Activated CD8-positive, alpha-beta T cell treated with anti-CD3 and anti-CD28 coated beads, Interleukin-2, amount 10 ng/mL, durations not matched to agents 7 days and 5 days (primary cell): ENCODE data around the gene CD58. TPM values are rescaled to one million over a fixed set of nuclear protein-coding genes. Genes with fewer than 3 reads are reported as not detected.

Experiments used
- ATAC-seq: fragments of 150-1000 bp; cut with Tn5 transposase; one replicate; pipeline ENCODE4 v1.10.0; 2021; ENCODE audit warnings: moderate library complexity
- CTCF ChIA-PET: fragments of 350-600 bp; sonication (Branson Sonifier 250); formaldehyde crosslinking; loops from one replicate; lab custom pipeline; 2021; ENCODE audit warnings: antibody characterized with exemption; lab: Charles Lee
- POLR2A ChIA-PET: fragments of 350-600 bp; sonication (Branson Sonifier 250); formaldehyde crosslinking; loops from one replicate; lab custom pipeline; 2021; ENCODE audit warnings: antibody characterized with exemption; lab: Charles Lee
- DNase-seq: peaks from one replicate; pipeline ENCODE4 v3.0.0-alpha.2; 2020
- H3K27ac Mint-ChIP-seq: one replicate; pipeline ENCODE4 v1.8.0; 2021; ENCODE audit warnings: mild to moderate bottlenecking, mixed read lengths
- H3K27me3 Mint-ChIP-seq: one replicate; pipeline ENCODE4 v1.8.0; 2021; ENCODE audit warnings: low read depth, mixed read lengths
- H3K36me3 Mint-ChIP-seq: one replicate; pipeline ENCODE4 v1.8.0; 2021; ENCODE audit warnings: low read depth, mixed read lengths
- H3K4me1 Mint-ChIP-seq: one replicate; pipeline ENCODE4 v1.8.0; 2021; ENCODE audit warnings: low read depth, mixed read lengths
- H3K4me3 Mint-ChIP-seq: one replicate; pipeline ENCODE4 v1.8.0; 2021; ENCODE audit warnings: mild to moderate bottlenecking, mixed read lengths
- H3K9me3 Mint-ChIP-seq: one replicate; pipeline ENCODE4 v1.8.0; 2022; ENCODE audit warnings: mixed read lengths; ENCODE audit not compliant: insufficient read depth
- total RNA-seq, 2 experiments: library from RNA; stranded (reverse); gene quantifications; one replicate each; pipeline ENCODE4 v1.2.3, GENCODE V29; 2021

Gene CD58
- total RNA-seq, 2 experiments from 2014 or later: 23.9 to 24.7 TPM

- POLR2A ChIA-PET: interaction anchor here (0.6 to 3.5 kb wide), 11 partner anchors 9 to 555 kb away, joined by 3 to 23 read pairs (median 5); partner anchors contain the start of genes CD58 and TTF2
- peaks cover 82% of the 10 kb centered on the region for H3K4me1 Mint-ChIP-seq
- ATAC-seq (peak; percentile 95), DNase-seq (peak; percentile 94)
- peaks cover 24% of the 10 kb centered on the region for H3K36me3 Mint-ChIP-seq
- no peaks in the 10 kb centered on the region for H3K27me3 Mint-ChIP-seq
- H3K27ac Mint-ChIP-seq: peak overlapping the region; percentile 90
- peak overlapping the region; percentile 45 for H3K4me3 Mint-ChIP-seq
- H3K9me3 Mint-ChIP-seq: no peaks in the 10 kb centered on the region
- CTCF ChIA-PET: interaction anchor here (0.6 to 13.7 kb wide), 13 partner anchors 9 to 365 kb away, joined by 3 to 215 read pairs (median 4); no protein-coding TSS in a partner anchor
Measured at GRCh38 chr1:116504308-116505156, 66.3 kb downstream of the CD58 start.

GRCh38 chr1:116503546-116504307 lies 67.1 kb downstream of the CD58 start:
- no peaks in the 10 kb centered on the region for H3K9me3 Mint-ChIP-seq
- no peaks in the 10 kb centered on the region for H3K27me3 Mint-ChIP-seq
- ATAC-seq: peak; percentile 23
- peaks cover 79% of the 10 kb centered on the region for H3K4me1 Mint-ChIP-seq
- no peak for DNase-seq
- H3K4me3 Mint-ChIP-seq: peak overlapping the region; percentile 42
- POLR2A ChIA-PET: interaction anchor here (0.6 to 3.5 kb wide), 12 partner anchors 9 to 556 kb away, joined by 3 to 23 read pairs (median 4); partner anchors contain the start of genes CD58 and TTF2
- H3K27ac Mint-ChIP-seq: peak overlapping the region; percentile 90
- peaks cover 19% of the 10 kb centered on the region for H3K36me3 Mint-ChIP-seq
- CTCF ChIA-PET: interaction anchor here (0.7 to 13.7 kb wide), 10 partner anchors 10 to 364 kb away, joined by 3 to 215 read pairs (median 5); no protein-coding TSS in a partner anchor

GRCh38 chr1:116502671-116503314 lies 68.0 kb downstream of the CD58 start:
- ChIA-PET CTCF (interaction anchor here (2.0 to 13.7 kb wide), 4 partner anchors 12 to 363 kb away, joined by 8 to 215 read pairs (median 102); no protein-coding TSS in a partner anchor), POLR2A (interaction anchor here (1.0 to 3.5 kb wide), 2 partner anchors 13 to 54 kb away, joined by 3 to 23 read pairs; no protein-coding TSS in a partner anchor)
- no peak for DNase-seq
- peaks cover 15% of the 10 kb centered on the region for H3K36me3 Mint-ChIP-seq
- peaks cover 70% of the 10 kb centered on the region for H3K4me1 Mint-ChIP-seq
- no peaks in the 10 kb centered on the region for H3K9me3 Mint-ChIP-seq
- H3K27ac Mint-ChIP-seq: peak overlapping the region; percentile 90
- no peak for ATAC-seq
- H3K4me3 Mint-ChIP-seq: no peak overlapping the region
- no peaks in the 10 kb centered on the region for H3K27me3 Mint-ChIP-seq

GRCh38 chr1:116501870-116502244 lies 69.0 kb downstream of the CD58 start:
- peaks cover 74% of the 10 kb centered on the region for H3K4me1 Mint-ChIP-seq
- DNase-seq (no peak), ATAC-seq (no peak)
- H3K27me3 Mint-ChIP-seq: no peaks in the 10 kb centered on the region
- no peak overlapping the region for H3K27ac Mint-ChIP-seq
- POLR2A ChIA-PET: interaction anchor here (0.7 to 0.9 kb wide), 2 partner anchors 129 to 852 kb away, joined by 3 to 4 read pairs; partner anchors contain the start of gene ATP1A1
- peaks cover 15% of the 10 kb centered on the region for H3K36me3 Mint-ChIP-seq
- CTCF ChIA-PET: interaction anchor here (1.8 to 13.7 kb wide), 5 partner anchors 10 to 362 kb away, joined by 6 to 215 read pairs (median 61); no protein-coding TSS in a partner anchor
- no peaks in the 10 kb centered on the region for H3K9me3 Mint-ChIP-seq
- no peak overlapping the region for H3K4me3 Mint-ChIP-seq

- CTCF ChIA-PET: interaction anchor here (1.8 to 13.7 kb wide), 8 partner anchors 9 to 362 kb away, joined by 6 to 215 read pairs (median 16); no protein-coding TSS in a partner anchor
- ATAC-seq (no peak), DNase-seq (no peak)
- Mint-ChIP-seq H3K4me1 (peaks cover 74% of the 10 kb centered on the region), H3K27ac (no peak overlapping the region), H3K4me3 (no peak overlapping the region), H3K36me3 (peaks cover 12% of the 10 kb centered on the region), H3K27me3 (no peaks in the 10 kb centered on the region), H3K9me3 (no peaks in the 10 kb centered on the region)
- POLR2A ChIA-PET: interaction anchor here (0.7 to 0.9 kb wide), 2 partner anchors 128 to 851 kb away, joined by 3 to 4 read pairs; partner anchors contain the start of gene ATP1A1
Measured at GRCh38 chr1:116501125-116501869, 69.5 kb downstream of the CD58 start.

GRCh38 chr1:116498789-116499628 lies 71.8 kb downstream of the CD58 start:
- H3K27me3 Mint-ChIP-seq: no peaks in the 10 kb centered on the region
- no peak overlapping the region for H3K4me3 Mint-ChIP-seq
- DNase-seq (peak; percentile 69), ATAC-seq (peak; percentile 71)
- H3K4me1 Mint-ChIP-seq: peaks cover 52% of the 10 kb centered on the region
- H3K27ac Mint-ChIP-seq: no peak overlapping the region
- peaks cover 11% of the 10 kb centered on the region for H3K36me3 Mint-ChIP-seq
- ChIA-PET POLR2A (no interaction called here), CTCF (interaction anchor here (0.6 to 13.7 kb wide), 65 partner anchors 9 to 691 kb away, joined by 3 to 215 read pairs (median 4); partner anchors contain the start of genes ATP1A1 and CD58)
- no peaks in the 10 kb centered on the region for H3K9me3 Mint-ChIP-seq

GRCh38 chr1:116497656-116498055 lies 73.2 kb downstream of the CD58 start:
- peaks cover 3% of the 10 kb centered on the region for H3K36me3 Mint-ChIP-seq
- no peak overlapping the region for H3K27ac Mint-ChIP-seq
- CTCF ChIA-PET: interaction anchor here (0.7 to 13.7 kb wide), 6 partner anchors 13 to 358 kb away, joined by 3 to 215 read pairs (median 32); no protein-coding TSS in a partner anchor
- no peak overlapping the region for H3K4me3 Mint-ChIP-seq
- H3K9me3 Mint-ChIP-seq: no peaks in the 10 kb centered on the region
- DNase-seq (no peak), ATAC-seq (no peak)
- no peaks in the 10 kb centered on the region for H3K27me3 Mint-ChIP-seq
- H3K4me1 Mint-ChIP-seq: peaks cover 39% of the 10 kb centered on the region
- POLR2A ChIA-PET: no interaction called here

DNA sequence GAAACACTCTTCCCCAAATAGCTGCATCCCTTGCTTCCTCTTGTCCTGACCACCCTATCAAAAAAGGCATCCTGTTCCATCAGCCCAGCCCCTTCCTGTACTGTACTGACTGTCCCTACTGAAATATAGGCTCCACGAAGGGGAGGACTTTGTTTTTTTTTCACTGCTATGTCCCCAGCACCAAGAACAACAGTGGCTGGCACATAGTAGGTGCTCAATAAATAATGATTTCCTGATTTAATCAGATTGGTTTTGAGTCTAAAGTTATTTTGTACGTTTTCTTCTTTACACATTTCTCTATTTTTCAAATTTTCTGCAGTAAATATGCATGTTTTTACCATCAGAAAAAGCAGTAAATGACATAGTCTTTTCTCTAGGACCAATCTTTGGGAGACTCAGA lies 73.9 kb downstream of the CD58 start:
- Mint-ChIP-seq H3K27me3 (no peaks in the 10 kb centered on the region), H3K27ac (peak overlapping the region; percentile 30), H3K9me3 (no peaks in the 10 kb centered on the region), H3K4me1 (peaks cover 34% of the 10 kb centered on the region), H3K4me3 (no peak overlapping the region), H3K36me3 (no peaks in the 10 kb centered on the region)
- ATAC-seq (no peak), DNase-seq (no peak)
- CTCF ChIA-PET: interaction anchor here (10.3 to 13.7 kb wide), 2 partner anchors 12 to 357 kb away, joined by 180 to 215 read pairs; no protein-coding TSS in a partner anchor
- POLR2A ChIA-PET: no interaction called here

- Mint-ChIP-seq H3K27me3 (no peaks in the 10 kb centered on the region), H3K9me3 (no peaks in the 10 kb centered on the region), H3K4me3 (no peak overlapping the region), H3K27ac (peak overlapping the region; percentile 30), H3K4me1 (peaks cover 32% of the 10 kb centered on the region), H3K36me3 (no peaks in the 10 kb centered on the region)
- ChIA-PET CTCF (interaction anchor here (10.3 to 13.7 kb wide), 2 partner anchors 11 to 357 kb away, joined by 180 to 215 read pairs; no protein-coding TSS in a partner anchor), POLR2A (no interaction called here)
- ATAC-seq (no peak), DNase-seq (no peak)
Measured at GRCh38 chr1:116496380-116496779, 74.4 kb downstream of the CD58 start.
